Retina (tissue), 1 donor: ENCODE data around the gene ZMIZ2.
"Not testable (repeated sequence)": the region's sequence is repeated elsewhere in the genome, so short reads cannot be mapped to it uniquely, and the experiment has no call there.

Experiments used
- DNase-seq: peaks from one replicate; pipeline ENCODE4 v3.0.0-alpha.2; 2016

ZMIZ2 gene

DNA sequence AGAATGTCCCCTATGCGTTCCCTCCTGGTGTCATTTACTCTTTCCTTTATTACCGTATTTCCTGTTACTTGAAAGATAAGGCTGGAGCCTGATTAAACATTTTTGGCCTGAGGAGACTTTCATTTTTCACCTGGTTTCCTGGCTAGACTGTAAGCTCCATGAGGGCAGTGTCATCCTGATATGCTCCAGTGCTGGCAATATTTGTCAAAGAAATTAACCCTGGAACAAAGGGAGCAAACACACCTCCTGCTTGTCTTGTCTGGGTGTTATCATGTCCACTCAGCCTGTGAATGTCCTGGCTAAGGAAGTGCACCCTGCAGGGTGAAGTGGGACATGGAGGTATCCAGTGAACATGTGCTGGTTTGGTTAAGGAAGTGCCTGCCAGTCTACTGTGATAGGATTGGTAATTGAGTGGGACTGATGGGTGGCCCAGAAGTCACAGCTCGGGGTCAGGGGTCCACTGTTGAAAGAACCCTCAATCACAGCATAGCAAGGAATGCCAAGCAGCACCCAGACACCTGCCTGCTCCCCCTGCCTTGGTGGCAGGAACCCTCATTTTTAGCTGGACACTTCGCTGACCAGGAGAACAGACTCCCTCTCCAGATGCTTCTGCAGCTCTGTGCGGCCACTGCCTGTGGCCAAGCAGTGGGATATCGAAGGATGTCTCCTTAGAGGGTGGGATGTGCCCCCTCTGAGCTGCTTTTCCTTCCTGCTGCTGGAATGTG is 26.9 kb downstream of the ZMIZ2 start:
- no peak for DNase-seq

DNA sequence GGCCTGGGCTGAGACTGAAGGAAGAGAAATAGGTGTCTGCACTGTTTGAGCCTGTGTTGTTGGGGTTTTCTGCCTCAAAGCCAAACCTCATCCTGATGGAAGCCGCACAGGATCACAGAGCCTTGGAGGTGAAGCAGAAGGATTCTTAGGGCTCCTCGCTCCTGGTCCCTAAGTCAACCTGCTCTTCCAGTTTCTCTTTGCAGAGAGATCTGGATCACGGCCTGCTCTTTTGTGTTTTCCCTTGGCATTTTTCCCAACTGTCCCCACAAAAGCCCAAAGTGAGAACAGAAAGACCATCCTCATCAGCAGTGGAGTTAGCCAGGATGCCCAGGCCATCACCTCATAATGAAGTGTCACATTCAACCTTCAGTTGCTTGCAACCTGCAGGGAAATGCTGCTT is 27.6 kb downstream of the ZMIZ2 start:
- DNase-seq = no peak

DNA sequence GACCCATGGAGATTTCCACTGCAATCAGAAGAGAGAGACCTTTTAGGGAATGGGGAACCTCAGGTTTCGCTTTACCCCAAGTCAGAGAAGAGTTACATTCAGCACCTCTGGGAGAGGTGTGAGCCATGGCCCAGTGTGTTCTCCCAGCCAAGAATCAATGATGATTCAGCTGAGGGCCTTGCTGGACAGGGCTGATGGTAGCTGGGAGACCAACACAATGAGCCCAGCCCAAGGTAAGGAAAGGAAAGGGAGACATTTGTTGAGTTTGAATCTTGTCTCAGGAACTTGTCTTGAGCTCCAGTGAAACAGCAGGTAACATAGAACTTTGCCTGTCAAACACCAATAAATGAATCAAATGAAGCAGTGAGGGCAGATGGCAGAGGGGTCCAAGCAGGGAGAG is 33.8 kb downstream of the ZMIZ2 start:
- DNase-seq = no peak

- no peak for DNase-seq
These were observed 34.8 kb downstream of the ZMIZ2 start for GRCh38 chr7:44783407-44783806.

DNA sequence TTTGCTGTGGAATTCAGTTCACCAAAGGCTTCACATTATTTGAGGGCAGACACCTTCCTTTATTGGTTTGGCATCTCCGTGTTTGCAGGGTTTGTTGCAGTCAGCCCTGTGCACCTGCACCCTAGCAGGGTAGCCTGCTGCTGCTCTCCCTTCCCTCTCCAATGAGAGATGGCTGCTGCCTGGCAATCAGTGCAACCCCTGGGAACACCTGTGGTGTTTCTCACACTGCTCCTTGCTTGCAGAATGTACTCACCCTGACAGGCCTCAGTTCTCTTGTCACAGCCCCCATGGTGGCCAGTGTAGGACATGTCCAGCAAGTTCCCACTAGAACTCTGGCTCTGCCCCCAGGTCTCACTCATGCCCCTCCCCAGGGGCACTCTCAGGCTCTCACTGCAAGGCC is 35.7 kb downstream of the ZMIZ2 start:
- DNase-seq = no peak

DNA sequence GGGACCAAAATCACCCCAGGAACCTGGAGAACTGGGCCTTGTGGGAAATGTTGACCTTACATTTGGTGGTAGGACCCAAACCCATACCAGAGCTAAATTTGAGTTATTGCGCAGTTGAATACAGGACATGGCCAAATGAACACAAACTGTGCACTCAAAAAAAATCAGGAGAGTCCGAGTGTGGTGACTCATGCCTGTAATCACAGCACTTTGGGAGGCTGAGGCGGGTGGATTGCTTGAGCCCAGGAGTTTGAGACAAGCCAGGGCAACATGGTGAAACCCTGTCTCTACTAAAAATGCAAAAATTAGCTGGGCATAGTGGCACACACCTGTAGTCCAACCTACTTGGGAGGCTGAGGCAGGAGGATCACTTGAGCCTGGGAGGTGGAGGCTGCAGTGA is 36.6 kb downstream of the ZMIZ2 start:
- DNase-seq = not testable (repeated sequence)

DNA sequence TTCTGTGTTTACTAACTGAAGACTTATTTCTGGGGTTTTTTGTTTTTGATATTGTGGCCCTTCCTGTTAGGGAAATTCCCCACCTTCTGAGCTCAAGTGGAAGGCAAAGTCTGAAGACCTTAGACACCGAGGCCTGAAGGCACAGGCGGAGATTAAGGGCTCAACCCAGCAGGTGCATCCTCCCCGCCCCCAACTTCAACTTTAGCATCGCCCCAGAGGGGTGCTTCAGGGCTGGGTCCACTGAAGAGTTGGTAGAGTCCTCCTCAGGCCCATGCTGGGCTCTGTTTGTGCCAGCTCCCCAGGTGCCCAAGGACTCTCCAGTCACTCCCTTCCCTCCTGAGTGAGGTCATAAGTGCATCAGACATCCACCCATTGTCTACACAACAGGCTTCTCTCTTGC is 38.4 kb downstream of the ZMIZ2 start:
- no peak for DNase-seq

GRCh38 chr7:44787762-44788161 is 39.1 kb downstream of the ZMIZ2 start:
- no peak for DNase-seq

GRCh38 chr7:44789990-44790389 is 41.3 kb downstream of the ZMIZ2 start:
- no peak for DNase-seq

DNA sequence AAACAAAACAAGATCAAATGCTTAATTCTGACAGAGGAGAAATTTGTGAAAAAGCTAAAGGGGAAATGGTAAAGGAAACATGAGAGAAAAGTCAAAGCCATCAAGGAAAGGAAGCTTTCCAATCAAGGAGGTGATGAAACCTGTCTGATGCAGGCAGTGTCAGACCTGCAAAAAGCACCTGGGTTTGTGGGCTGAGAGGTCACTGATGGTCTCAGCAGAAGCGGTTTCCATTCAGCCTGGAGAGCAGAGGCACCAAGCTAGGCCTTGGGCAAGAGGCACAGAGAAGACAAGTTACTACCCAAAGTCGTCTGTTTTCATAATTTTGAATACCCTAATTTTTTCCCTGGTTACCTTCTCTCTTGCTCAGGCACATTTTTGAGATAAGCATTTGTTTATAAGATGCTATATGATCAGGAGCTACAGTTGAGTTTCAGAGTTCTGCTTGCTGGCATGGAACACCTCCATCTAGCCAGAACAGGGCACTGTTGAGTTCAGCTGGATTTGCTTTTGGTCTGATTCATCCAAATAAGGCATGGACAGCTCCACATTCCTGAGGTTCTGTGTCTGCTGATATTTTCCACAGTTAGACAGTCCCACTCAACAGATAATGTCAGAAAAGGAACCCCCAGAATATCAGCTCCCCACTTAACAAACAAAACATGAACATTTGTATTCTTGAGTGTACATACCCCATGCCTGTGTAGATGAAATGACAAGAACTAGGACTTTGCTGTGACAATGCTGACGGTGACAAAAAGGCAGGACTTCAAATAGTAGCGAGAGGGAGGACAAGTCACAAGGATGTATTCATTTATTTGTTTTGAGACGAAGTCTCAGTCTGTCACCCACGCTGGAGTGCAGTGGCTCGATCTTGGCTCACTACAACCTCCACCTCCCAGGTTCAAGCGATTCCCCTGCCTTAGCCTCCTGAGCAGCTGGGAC is 42.9 kb downstream of the ZMIZ2 start:
- no peak for DNase-seq

DNA sequence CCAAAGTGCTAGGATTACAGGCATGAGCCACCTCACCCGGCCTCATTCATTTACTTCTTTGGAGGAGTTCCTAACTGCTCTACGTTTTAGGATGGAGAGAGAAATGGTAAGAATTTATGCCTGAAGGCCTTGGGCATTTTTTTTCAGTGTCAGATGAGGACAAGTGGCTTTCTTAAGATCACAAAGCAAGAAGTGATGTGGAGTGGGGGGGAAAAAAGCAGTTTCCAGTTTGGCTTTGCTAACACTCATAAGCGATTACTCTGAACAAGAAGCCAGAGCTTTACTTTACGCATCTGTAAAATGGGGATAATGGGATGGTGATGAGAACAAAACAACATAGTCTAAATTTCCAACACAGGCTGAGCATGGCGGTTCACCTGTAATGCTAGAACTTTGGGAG is 45.3 kb downstream of the ZMIZ2 start:
- DNase-seq = no peak

DNA sequence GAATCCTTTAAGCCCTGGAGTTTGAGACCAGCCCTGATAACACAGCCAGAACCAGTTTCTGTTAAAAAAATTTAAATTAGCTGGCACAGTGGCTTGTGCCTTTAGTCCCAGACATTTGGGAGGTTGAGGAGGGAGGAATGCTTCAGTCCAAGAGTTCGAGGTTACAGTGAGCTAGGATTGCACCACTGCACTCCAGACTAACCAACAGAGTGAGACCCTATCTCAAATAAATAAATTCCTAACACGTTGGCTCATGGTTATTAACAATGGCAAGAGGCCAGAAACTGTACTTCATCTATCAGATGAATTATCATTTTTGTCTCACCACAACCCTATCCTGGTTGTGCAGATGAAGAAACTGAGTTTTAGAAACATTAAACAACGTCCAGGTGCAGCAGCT is 45.7 kb downstream of the ZMIZ2 start:
- DNase-seq = no peak

GRCh38 chr7:44796034-44796503 is 47.4 kb downstream of the ZMIZ2 start:
- peak; percentile 81 for DNase-seq

DNA sequence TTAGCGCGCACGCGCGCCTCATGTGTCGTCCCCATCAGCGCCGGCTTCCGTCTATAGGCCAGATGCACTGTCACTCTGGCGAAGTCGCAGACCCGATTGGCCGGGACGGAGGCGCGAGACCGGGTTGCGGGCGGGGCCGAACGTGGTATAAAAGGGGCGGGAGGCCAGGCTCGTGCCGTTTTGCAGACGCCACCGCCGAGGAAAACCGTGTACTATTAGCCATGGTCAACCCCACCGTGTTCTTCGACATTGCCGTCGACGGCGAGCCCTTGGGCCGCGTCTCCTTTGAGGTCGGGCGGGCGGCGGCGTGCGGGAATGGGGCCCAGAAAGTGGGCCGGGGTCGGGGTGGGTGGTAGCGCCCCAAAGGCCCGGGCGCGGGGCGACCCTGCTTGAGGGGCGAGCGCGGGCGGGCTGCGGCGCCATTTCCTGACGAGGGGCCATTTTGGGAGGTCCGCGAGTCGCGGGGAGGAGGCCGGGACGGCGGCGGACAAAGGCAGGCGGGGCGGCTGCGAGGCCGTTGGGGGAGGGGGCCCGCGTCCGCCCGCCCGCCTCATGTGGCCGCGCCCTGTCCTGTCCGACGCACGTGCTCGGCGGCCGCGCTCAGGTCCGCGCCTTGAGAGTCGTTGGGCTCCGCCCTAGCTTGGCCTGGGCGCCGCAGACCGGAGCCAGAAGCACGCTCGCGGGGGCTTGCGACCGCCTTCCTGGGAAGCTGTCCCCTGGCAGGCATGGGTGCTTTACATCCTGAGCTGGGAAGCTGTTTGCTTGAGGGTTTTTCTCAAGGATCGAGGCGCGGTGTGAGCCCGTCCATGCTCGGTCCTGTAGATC is 48.1 kb downstream of the ZMIZ2 start, which contains the start of gene PPIA:
Gene PPIA (plus strand): TSS at position 178 of the 825 bp plus-strand sequence. CDS start 44 bp downstream, at position 222.
- DNase-seq = peak; percentile 93

GRCh38 chr7:44797329-44798258 is 48.9 kb downstream of the ZMIZ2 start:
- DNase-seq = no peak

GRCh38 chr7:44798649-44799305 is 50.1 kb downstream of the ZMIZ2 start:
- DNase-seq = no peak

- no peak for DNase-seq
These were observed 51.3 kb downstream of the ZMIZ2 start for GRCh38 chr7:44799939-44800338.

DNA sequence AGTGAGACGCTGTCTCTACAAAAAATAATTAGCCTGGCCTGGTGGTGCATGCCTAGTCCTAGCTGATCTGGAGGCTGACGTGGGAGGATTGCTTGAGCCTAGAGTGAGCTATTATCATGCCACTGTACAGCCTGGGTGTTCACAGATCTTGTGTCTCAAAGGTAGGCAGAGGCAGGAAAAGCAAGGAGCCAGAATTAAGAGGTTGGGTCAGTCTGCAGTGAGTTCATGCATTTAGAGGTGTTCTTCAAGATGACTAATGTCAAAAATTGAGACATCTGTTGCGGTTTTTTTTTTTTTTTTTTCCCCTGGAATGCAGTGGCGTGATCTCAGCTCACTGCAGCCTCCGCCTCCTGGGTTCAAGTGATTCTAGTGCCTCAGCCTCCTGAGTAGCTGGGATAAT is 53.2 kb downstream of the ZMIZ2 start:
- DNase-seq = no peak

GRCh38 chr7:44802418-44803025 is 53.9 kb downstream of the ZMIZ2 start:
- no peak for DNase-seq

- not testable (repeated sequence) for DNase-seq
These were observed 55.3 kb downstream of the ZMIZ2 start for GRCh38 chr7:44803828-44804519.
